ENCODE results near the gene AK9.

DNA sequence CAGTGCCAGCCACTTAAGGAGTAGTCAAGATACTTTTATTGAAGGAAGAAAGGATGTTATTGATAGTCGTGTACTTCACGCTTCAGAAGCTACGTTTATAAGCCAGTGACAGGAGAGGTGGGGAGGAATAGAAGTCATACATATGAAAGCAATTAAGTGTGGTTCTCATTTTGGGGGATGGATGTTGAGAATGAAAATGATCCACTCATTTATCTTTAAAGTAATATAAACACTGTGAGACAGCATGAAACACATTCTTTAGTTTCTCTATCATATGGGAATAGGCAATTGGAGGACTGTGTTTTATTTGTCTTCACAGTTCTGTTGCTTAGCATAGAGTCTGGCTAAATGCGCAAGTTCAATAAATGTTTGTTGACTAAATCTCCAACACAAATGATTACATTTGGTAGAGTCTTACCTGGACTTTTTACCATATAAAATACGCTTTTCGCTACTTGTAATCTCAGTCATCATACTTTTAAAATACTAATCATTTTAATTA lies 35.2 kb downstream of the AK9 start:
- TF ChIP-seq POLR2AphosphoS5 (IDR thresholded peaks at IDR 0.05; ENCODE audit: borderline replicate concordance, low read depth, low read length) (no peak), EZH2 (IDR thresholded peaks at IDR 0.05) (no peak)

Measured in SK-N-MC (cell line).